IPS-NIHi7 (cell line): ENCODE results near the gene MYOM3.

ENCODE experiments used
- DNase-seq: peaks from one replicate; pipeline ENCODE4 v3.0.0; 2012; ENCODE audit warnings: mixed read lengths; ENCODE audit errors: extremely low spot score

The MYOM3 gene

GRCh38 chr1:24138476-24139221 is 26.7 kb upstream of the MYOM3 start:
- DNase-seq, result no peak

GRCh38 chr1:24136956-24137539 is 25.1 kb upstream of the MYOM3 start:
- DNase-seq, result no peak

- no peak for DNase-seq
Measured at GRCh38 chr1:24134376-24134775, 22.4 kb upstream of the MYOM3 start.

GRCh38 chr1:24133819-24134218 is 21.9 kb upstream of the MYOM3 start:
- no peak for DNase-seq

- no peak for DNase-seq
Measured at GRCh38 chr1:24130385-24130784, 18.4 kb upstream of the MYOM3 start.

GRCh38 chr1:24127801-24128363 is 15.9 kb upstream of the MYOM3 start:
- DNase-seq, result no peak

- no peak for DNase-seq
Measured at GRCh38 chr1:24127134-24127800, 15.3 kb upstream of the MYOM3 start.

GRCh38 chr1:24126672-24127023 is 14.7 kb upstream of the MYOM3 start:
- DNase-seq, result no peak

GRCh38 chr1:24126018-24126671 is 14.2 kb upstream of the MYOM3 start:
- DNase-seq, result no peak

GRCh38 chr1:24125456-24125855 is 13.5 kb upstream of the MYOM3 start:
- no peak for DNase-seq

GRCh38 chr1:24124980-24125379 is 13.0 kb upstream of the MYOM3 start:
- no peak for DNase-seq

GRCh38 chr1:24123611-24124010 is 11.7 kb upstream of the MYOM3 start:
- no peak for DNase-seq

GRCh38 chr1:24122776-24123175 is 10.8 kb upstream of the MYOM3 start:
- no peak for DNase-seq

GRCh38 chr1:24121406-24121805 is 9.5 kb upstream of the MYOM3 start:
- DNase-seq, result no peak

- no peak for DNase-seq
Measured at GRCh38 chr1:24120965-24121364, 9.0 kb upstream of the MYOM3 start.

GRCh38 chr1:24119859-24120756 is 8.2 kb upstream of the MYOM3 start:
- no peak for DNase-seq

GRCh38 chr1:24119489-24119858 is 7.5 kb upstream of the MYOM3 start:
- DNase-seq, result no peak

- no peak for DNase-seq
Measured at GRCh38 chr1:24118410-24119242, 6.7 kb upstream of the MYOM3 start.

- DNase-seq, result no peak
Measured at GRCh38 chr1:24117722-24118409, 5.9 kb upstream of the MYOM3 start.

GRCh38 chr1:24117132-24117531 is 5.2 kb upstream of the MYOM3 start:
- DNase-seq, result no peak
